HG03108 (cell line): ENCODE data around the gene FSTL4.

Experiments used
- ATAC-seq: cut with Tn5 transposase; IDR thresholded peaks from one replicate; pipeline ENCODE4 v1.9.1; 2021; ENCODE audit warnings: moderate library complexity; ENCODE audit not compliant: unreplicated experiment

The FSTL4 gene

GRCh38 chr5:133611357-133612248 is 738 bp downstream of the FSTL4 start:
- ATAC-seq, result no peak

GRCh38 chr5:133610489-133611356 is 1.6 kb downstream of the FSTL4 start:
- no peak for ATAC-seq

- no peak for ATAC-seq
These were observed 4.9 kb downstream of the FSTL4 start for GRCh38 chr5:133607451-133607850.

GRCh38 chr5:133606835-133607234 is 5.5 kb downstream of the FSTL4 start:
- ATAC-seq, result no peak

GRCh38 chr5:133605323-133605722 is 7.0 kb downstream of the FSTL4 start:
- no peak for ATAC-seq

- no peak for ATAC-seq
These were observed 8.6 kb downstream of the FSTL4 start for GRCh38 chr5:133603711-133604110.

- no peak for ATAC-seq
These were observed 9.4 kb downstream of the FSTL4 start for GRCh38 chr5:133602835-133603380.

- ATAC-seq, result no peak
These were observed 12.7 kb downstream of the FSTL4 start for GRCh38 chr5:133599600-133599999.

GRCh38 chr5:133599044-133599443 is 13.3 kb downstream of the FSTL4 start:
- ATAC-seq, result no peak

- no peak for ATAC-seq
These were observed 16.3 kb downstream of the FSTL4 start for GRCh38 chr5:133596049-133596448.

GRCh38 chr5:133595465-133595864 is 16.9 kb downstream of the FSTL4 start:
- no peak for ATAC-seq

GRCh38 chr5:133589286-133589685 is 23.1 kb downstream of the FSTL4 start:
- ATAC-seq, result no peak

GRCh38 chr5:133582971-133583370 is 29.4 kb downstream of the FSTL4 start:
- ATAC-seq, result no peak

GRCh38 chr5:133581918-133582317 is 30.4 kb downstream of the FSTL4 start:
- no peak for ATAC-seq

GRCh38 chr5:133581348-133581747 is 31.0 kb downstream of the FSTL4 start:
- ATAC-seq, result no peak

- ATAC-seq, result no peak
These were observed 31.7 kb downstream of the FSTL4 start for GRCh38 chr5:133580618-133581017.

GRCh38 chr5:133579766-133580165 is 32.6 kb downstream of the FSTL4 start:
- no peak for ATAC-seq

GRCh38 chr5:133569347-133569746 is 43.0 kb downstream of the FSTL4 start:
- ATAC-seq, result no peak

GRCh38 chr5:133565993-133566392 is 46.3 kb downstream of the FSTL4 start:
- no peak for ATAC-seq

- ATAC-seq, result no peak
These were observed 47.3 kb downstream of the FSTL4 start for GRCh38 chr5:133564921-133565565.

- no peak for ATAC-seq
These were observed 49.8 kb downstream of the FSTL4 start for GRCh38 chr5:133562554-133562953.
